LNCAP (cell line): Measurements from ENCODE around the gene NCAPD3.

Experiments used
- TF ChIP-seq, protein P1 (sequence below): fragments of 450-650 bp; IDR thresholded peaks from 2 replicates; pipeline ENCODE4 v1.5.1; 2017; ENCODE audit warnings: mild to moderate bottlenecking

NCAPD3 gene

DNA sequence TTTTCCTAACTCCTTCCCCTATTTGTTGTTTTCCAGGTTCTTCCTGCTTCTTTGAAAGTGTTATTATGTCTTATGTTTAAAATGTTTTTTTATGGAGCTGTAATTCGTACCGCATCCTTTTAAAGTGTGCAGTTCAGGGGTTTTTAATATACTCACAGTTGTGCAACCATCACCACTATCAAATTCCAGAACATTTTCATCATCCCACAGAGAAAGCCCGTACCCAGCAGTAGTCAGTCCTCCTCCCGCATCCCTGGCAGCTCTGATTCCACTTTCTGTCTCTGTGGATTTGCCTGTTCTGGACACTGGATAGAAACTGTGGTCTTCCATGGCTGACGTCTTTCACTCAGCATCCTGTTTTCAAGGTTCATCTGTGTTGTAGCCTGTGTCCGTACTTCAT, 81.2 kb downstream of the NCAPD3 start:
- TF ChIP-seq, protein P1, sequence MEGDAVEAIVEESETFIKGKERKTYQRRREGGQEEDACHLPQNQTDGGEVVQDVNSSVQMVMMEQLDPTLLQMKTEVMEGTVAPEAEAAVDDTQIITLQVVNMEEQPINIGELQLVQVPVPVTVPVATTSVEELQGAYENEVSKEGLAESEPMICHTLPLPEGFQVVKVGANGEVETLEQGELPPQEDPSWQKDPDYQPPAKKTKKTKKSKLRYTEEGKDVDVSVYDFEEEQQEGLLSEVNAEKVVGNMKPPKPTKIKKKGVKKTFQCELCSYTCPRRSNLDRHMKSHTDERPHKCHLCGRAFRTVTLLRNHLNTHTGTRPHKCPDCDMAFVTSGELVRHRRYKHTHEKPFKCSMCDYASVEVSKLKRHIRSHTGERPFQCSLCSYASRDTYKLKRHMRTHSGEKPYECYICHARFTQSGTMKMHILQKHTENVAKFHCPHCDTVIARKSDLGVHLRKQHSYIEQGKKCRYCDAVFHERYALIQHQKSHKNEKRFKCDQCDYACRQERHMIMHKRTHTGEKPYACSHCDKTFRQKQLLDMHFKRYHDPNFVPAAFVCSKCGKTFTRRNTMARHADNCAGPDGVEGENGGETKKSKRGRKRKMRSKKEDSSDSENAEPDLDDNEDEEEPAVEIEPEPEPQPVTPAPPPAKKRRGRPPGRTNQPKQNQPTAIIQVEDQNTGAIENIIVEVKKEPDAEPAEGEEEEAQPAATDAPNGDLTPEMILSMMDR = no peak

DNA sequence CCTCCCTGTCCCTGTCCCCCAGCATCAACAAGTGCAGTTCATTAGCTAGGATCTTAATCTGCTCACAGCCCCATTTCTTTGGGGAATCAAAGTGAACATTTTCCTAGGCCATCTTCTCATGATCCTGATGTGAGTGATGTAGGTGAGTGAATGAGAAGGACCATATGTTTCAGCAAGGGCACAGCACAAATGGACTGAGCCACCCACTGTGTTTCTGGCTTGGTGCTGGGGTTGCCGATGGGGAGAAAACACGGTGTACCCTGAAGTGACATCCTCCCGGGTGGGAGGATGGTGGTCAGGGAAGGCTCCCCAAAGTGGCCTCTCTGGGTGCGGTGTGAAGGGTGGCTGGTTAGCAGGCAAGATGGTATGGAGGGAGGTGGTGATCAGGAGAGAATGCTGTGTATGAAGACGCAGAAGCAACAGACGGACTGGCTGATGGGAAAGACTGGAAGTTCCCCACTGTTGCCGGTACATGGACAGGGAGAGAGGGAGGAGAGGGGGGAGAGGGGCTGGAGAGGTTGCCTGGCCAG, 82.7 kb downstream of the NCAPD3 start:
- TF ChIP-seq, protein P1 = no peak

DNA sequence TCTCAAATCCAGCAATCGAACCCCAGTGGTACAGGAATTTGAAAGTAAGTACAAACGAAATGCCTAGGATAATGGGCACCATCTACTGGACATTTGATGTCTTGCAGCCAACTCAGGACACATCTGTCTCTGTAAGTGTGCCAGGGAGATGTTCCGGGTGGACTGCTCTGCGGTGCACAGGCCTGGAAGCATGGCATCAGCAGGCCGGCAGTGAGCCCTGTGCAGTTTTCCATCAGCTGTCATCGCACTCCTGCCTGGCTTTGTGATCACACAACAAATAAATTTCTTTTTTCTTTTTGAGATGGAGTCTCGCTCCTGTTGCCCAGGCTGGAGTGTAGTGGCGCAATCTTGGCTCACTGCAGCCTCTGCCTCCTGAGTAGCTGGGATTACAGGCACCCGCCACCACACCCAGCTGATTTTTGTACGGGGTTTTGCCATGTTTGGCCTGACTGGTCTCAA, 83.9 kb downstream of the NCAPD3 start:
- TF ChIP-seq, protein P1 = peak; percentile 87

DNA sequence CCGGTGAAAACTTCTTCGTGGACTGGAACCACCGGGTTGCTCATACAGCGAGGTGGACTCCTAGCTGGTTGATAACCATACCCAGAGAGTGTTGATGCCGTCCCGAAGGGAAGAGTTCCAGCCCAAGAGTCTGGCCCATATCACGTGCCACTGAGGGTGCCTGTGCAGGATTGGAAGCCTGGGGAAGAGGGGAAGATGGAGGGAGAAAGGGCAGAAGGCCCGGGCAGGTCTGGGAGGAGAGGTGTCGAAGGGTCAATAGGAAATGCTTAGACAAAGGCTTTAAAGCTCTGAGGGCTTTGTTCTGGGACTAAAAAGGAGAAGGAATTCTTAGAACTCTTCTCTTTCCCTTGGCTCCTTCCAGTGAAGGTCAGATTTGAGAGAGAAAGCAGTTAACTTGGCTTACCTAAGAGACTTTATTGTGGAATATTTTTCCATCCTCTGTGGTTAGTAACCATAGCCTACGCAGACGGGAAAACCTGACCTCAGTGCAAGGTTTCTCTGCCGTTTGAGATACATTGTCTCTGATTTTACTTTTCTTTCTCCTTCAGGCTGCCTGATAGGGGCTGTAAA, 84.4 kb downstream of the NCAPD3 start:
- TF ChIP-seq, protein P1 = no peak

DNA sequence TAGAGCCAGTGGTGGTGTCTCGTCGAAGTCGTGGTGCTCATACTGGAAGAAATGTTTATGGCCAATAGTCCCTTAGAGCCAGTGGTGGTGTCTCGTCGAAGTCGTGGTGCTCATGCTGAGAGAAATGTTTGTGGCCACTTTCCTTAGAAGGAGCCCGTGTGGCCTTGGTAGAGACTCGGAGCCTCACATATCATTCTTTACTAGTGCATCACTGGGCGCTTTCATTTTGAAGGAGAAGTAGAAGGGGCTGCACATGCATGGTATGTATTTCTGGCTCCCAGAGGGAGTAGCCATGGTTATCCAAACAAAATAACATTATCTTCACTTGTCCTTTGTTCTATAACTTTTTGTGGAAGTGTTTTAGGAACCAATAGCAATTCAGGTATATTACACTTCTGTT, 85.4 kb downstream of the NCAPD3 start:
- TF ChIP-seq, protein P1 = no peak

DNA sequence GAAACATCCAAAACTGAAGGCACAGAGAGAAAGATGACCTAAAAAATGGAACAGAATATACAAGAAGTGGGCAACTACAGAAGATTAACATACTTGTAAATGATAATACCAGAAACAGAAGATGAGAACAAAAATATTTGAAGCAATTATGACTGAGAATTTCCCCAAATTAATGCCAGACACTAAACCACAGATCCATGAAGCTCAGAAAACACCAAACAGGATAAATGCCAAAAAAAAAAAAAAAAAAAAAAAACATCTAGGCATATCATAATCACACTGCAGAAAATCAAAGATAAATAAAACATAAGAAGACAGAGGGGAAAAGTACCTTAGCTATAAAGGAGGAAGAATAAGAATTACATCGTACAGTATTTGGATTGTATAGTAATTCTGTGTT, 89.6 kb downstream of the NCAPD3 start:
- TF ChIP-seq, protein P1 = no peak

DNA sequence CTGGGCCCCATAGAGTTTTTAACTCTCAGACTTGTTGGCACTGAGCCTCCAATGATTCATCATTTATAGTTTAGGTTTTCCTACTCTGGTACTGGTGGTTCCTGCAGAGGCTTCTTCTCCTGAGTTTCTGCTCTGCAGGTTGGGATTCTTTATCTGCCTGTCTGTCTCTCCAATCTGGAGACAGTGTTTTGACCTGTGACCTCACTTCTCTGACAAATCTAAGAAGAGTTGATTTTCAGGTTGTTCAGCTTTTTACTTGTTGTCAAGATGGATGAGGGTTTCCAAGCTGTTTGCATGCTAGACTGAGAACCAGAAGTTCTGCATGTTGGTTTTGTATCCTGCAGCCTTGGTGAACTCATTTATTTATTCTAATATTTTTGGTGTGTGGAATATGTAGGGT, 91.0 kb downstream of the NCAPD3 start:
- TF ChIP-seq, protein P1 = no peak
